GM19397 (cell line): ENCODE data around the gene PPARD.

Experiments
- ATAC-seq: cut with Tn5 transposase; IDR thresholded peaks from one replicate; pipeline ENCODE4 v1.9.1; 2021; ENCODE audit warnings: mild to moderate bottlenecking, moderate library complexity; ENCODE audit not compliant: unreplicated experiment

Gene PPARD

GRCh38 chr6:35354361-35355135, 12.2 kb downstream of the PPARD start:
- ATAC-seq: no peak

GRCh38 chr6:35356391-35356790, 14.0 kb downstream of the PPARD start:
- ATAC-seq: no peak

GRCh38 chr6:35357677-35358076, 15.3 kb downstream of the PPARD start:
- no peak for ATAC-seq

- ATAC-seq: no peak
Observed at GRCh38 chr6:35358086-35358485, 15.7 kb downstream of the PPARD start.

- ATAC-seq: no peak
Observed at GRCh38 chr6:35359346-35359743, 17.0 kb downstream of the PPARD start.

GRCh38 chr6:35359744-35360348, 17.5 kb downstream of the PPARD start:
- ATAC-seq: no peak

- no peak for ATAC-seq
Observed at GRCh38 chr6:35360349-35361138, 18.2 kb downstream of the PPARD start.

GRCh38 chr6:35362200-35362599, 19.8 kb downstream of the PPARD start:
- ATAC-seq: no peak

GRCh38 chr6:35363293-35363750, 21.0 kb downstream of the PPARD start:
- no peak for ATAC-seq

GRCh38 chr6:35365594-35366203, 23.3 kb downstream of the PPARD start:
- ATAC-seq: no peak

GRCh38 chr6:35366204-35366596, 23.8 kb downstream of the PPARD start:
- no peak for ATAC-seq

GRCh38 chr6:35367646-35368037, 25.3 kb downstream of the PPARD start:
- ATAC-seq: no peak

GRCh38 chr6:35368038-35368887, 25.9 kb downstream of the PPARD start:
- ATAC-seq: no peak

- no peak for ATAC-seq
Observed at GRCh38 chr6:35370124-35370741, 27.9 kb downstream of the PPARD start.

GRCh38 chr6:35370785-35371493, 28.6 kb downstream of the PPARD start:
- no peak for ATAC-seq

GRCh38 chr6:35371494-35372262, 29.3 kb downstream of the PPARD start:
- ATAC-seq: no peak

GRCh38 chr6:35372633-35373032, 30.3 kb downstream of the PPARD start:
- no peak for ATAC-seq

- no peak for ATAC-seq
Observed at GRCh38 chr6:35376281-35376680, 33.9 kb downstream of the PPARD start.

- ATAC-seq: no peak
Observed at GRCh38 chr6:35377002-35377401, 34.6 kb downstream of the PPARD start.
